ENCODE data around the gene CCDC33.

The CCDC33 gene

DNA sequence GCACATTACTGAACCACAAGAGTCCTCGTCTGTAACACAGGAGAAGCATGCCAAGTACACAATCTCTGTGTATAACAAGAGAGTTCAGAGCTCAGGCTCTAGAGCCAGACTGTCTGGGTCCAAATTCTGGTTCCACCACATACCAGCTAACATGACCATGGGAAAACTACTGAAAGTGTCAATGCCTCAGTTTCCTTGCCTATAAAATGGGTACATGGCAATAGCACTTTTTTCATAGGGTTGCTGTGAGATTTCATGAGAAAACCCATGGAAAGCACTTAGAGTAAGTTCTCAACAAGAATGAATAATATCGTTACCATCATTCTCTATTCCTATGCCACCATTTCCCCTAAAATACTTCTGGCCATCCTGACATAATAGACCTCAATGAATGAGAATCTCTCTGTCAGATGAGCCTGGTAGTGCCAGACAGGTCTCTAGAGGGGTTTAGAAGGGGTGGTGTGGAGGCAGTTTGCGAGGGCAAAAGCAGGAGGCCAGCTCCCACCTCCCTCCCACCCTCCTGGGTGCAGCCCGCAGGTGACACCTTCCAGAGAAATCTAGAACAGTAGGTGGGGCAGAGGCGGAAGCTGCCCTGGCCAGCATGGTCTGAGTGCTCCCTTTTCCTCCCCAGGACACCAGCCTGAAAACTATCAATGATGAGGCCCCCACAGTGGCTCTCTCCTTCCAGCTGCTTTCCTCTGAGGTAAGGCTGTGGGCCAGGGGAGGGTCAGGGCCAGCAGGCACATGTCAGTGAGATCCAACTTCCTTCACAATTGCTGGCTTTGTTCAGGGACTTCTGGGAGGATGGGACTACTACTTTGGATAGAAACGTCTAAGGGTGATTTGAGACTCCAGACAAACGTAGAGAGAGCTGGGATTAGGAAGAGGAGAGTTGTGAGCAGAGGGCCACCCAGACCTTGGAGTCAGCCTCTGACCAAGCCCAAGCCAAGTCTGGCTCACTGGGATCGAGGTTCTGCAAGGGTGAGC lies 45.3 kb downstream of the CCDC33 start:
- H3K4me3 ChIP-seq (ENCODE audit: low read depth in 1 of 2, low read length in 1 of 2): no peak overlapping the region
- no peak for TF ChIP-seq CTCF (IDR thresholded peaks at IDR 0.05)
- peaks cover 33% of the 10 kb centered on the region for H3K27me3 ChIP-seq
- H3K27ac ChIP-seq: no peak overlapping the region
- H3K4me1 ChIP-seq (ENCODE audit: control insufficient read depth in 1 of 2, insufficient read depth in 1 of 2, low read depth in 1 of 2, low read length in 1 of 2): no peaks in the 10 kb centered on the region
- no peaks in the 10 kb centered on the region for H3K36me3 ChIP-seq
- no peaks in the 10 kb centered on the region for H3K9me3 ChIP-seq

DNA sequence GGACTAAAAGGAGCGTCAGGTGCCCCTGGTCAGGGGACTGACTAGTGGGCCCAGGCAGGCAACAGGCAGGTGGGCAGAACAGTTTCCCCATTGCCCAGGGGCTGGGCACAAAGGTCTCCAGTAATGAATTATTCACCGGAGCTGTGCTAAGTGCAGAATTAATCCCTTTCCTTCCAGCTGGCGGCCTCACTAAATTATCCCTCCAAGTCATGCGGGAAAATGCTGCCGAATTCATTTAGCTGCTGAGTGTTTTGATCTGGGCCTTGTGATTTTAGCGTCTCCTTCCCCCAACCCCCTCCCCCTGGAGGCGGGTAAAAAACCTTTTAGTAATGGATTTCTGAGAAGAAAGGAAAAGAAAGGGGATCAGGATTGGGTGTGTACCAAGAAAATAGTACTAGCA lies 47.2 kb downstream of the CCDC33 start:
- no peak for TF ChIP-seq CTCF (IDR thresholded peaks at IDR 0.05)
- Histone ChIP-seq H3K4me3 (ENCODE audit: low read depth in 1 of 2, low read length in 1 of 2) (no peak overlapping the region), H3K9me3 (no peaks in the 10 kb centered on the region), H3K4me1 (ENCODE audit: control insufficient read depth in 1 of 2, insufficient read depth in 1 of 2, low read depth in 1 of 2, low read length in 1 of 2) (no peaks in the 10 kb centered on the region), H3K27ac (no peak overlapping the region), H3K27me3 (peaks cover 28% of the 10 kb centered on the region), H3K36me3 (no peaks in the 10 kb centered on the region)

DNA sequence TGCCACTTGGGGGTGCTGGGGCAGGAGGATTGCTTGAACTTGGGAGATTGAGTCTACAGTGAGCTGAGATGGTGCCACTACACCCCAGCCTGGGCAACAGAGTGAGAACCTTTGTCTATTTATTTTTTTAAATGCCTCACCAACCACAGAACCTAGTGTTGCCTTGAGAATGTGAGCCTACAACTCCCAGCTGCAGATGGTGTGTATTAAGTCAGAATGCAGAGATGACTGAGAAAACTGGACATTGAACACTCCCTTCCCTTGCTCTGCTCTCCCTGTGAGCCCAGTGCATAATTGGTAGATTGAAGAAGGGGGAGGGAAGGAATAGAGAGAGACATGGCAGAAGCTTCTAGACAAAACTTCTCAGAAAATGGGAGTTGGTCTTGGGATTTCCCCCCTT lies 53.5 kb downstream of the CCDC33 start:
- Histone ChIP-seq H3K4me3 (ENCODE audit: low read depth in 1 of 2, low read length in 1 of 2) (no peak overlapping the region), H3K9me3 (no peaks in the 10 kb centered on the region), H3K36me3 (no peaks in the 10 kb centered on the region), H3K27me3 (peaks cover 24% of the 10 kb centered on the region), H3K4me1 (ENCODE audit: control insufficient read depth in 1 of 2, insufficient read depth in 1 of 2, low read depth in 1 of 2, low read length in 1 of 2) (no peaks in the 10 kb centered on the region), H3K27ac (no peak overlapping the region)
- no peak for TF ChIP-seq CTCF (IDR thresholded peaks at IDR 0.05)

DNA sequence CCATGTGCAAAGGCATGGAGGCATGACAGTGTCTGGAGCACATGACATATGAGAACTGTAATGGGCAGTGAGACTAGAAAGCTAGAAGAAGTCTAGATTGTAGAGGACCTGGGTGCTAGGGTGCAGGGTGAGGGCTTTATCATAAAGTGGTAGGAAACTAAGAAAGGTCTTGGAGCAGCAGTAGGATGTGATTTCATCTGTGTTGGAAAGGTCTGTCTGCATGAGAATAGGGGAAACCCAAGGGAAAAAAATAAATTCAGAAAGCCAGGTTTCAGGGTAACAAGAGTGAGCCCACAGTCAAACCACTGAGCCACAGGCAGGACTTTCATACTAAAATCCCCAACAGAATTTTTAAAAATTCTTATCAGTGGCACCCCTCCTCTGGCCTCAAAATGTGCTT lies 54.5 kb downstream of the CCDC33 start:
- Histone ChIP-seq H3K27me3 (peaks cover 24% of the 10 kb centered on the region), H3K36me3 (no peaks in the 10 kb centered on the region), H3K27ac (no peak overlapping the region), H3K4me3 (ENCODE audit: low read depth in 1 of 2, low read length in 1 of 2) (no peak overlapping the region), H3K4me1 (ENCODE audit: control insufficient read depth in 1 of 2, insufficient read depth in 1 of 2, low read depth in 1 of 2, low read length in 1 of 2) (no peaks in the 10 kb centered on the region), H3K9me3 (no peaks in the 10 kb centered on the region)
- TF ChIP-seq CTCF (IDR thresholded peaks at IDR 0.05): no peak

DNA sequence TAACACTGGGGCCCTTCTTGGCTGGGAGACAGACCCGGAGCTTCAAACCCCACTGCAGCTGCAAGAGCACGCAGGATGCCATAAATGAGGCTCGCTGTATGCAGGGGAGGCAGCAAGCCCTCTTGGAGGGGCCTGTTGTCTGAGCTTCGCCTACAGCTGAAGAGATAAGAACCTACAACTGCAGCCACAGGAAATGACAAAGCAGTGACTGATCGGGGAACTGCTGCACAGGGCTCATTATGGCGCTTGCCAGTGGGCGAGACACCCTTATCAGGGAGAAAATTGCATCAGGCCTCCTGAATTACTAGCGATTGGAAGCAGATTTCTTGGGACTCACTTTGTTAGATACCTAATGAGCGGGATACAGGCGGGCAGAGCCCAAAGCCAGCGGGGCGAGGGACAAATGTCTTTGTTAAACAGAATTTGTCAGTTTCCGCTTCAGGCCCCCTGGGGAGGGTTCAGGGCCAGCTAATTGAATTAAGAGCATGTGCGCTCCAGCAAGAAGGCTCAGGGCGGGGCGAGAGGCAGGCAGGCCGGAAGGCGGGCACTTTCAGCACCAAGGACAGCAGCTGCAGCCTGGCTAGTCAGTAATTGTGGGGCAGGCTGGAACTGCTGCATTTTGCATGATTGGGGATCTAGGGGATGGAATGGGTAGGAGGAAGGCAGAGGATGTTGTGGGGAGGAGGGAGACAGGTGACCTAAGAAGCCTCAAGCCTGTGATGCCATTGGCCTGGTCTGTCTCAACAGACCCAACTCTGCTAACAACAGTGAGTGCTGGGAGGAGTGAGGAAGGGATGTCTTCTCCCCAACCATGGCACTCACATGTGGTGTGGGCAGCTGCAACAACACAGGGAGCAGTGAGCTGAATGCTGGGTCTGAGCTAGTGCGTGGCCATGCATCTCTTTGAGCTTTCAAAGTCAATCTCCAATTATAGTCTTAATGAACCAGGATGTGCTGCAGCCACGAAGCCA lies 55.3 kb downstream of the CCDC33 start:
- Histone ChIP-seq H3K9me3 (no peaks in the 10 kb centered on the region), H3K36me3 (no peaks in the 10 kb centered on the region), H3K27ac (no peak overlapping the region), H3K4me1 (ENCODE audit: control insufficient read depth in 1 of 2, insufficient read depth in 1 of 2, low read depth in 1 of 2, low read length in 1 of 2) (no peaks in the 10 kb centered on the region), H3K27me3 (peaks cover 19% of the 10 kb centered on the region), H3K4me3 (ENCODE audit: low read depth in 1 of 2, low read length in 1 of 2) (no peak overlapping the region)
- TF ChIP-seq CTCF (IDR thresholded peaks at IDR 0.05): no peak

Data from neutrophil (primary cell).